ENCODE data around the gene AP3D1.

GRCh38 chr19:2070986-2071673 is 80.2 kb downstream of the AP3D1 start:
- TF ChIP-seq CTCF (IDR thresholded peaks at IDR 0.05): no peak
- no peak for TF ChIP-seq POLR2A (IDR thresholded peaks at IDR 0.05)
